ENCODE results near the gene SYTL1.
A peak's percentile ranks its signal among the peaks of the same experiment; 100 is the strongest.

Gene SYTL1, protein sequence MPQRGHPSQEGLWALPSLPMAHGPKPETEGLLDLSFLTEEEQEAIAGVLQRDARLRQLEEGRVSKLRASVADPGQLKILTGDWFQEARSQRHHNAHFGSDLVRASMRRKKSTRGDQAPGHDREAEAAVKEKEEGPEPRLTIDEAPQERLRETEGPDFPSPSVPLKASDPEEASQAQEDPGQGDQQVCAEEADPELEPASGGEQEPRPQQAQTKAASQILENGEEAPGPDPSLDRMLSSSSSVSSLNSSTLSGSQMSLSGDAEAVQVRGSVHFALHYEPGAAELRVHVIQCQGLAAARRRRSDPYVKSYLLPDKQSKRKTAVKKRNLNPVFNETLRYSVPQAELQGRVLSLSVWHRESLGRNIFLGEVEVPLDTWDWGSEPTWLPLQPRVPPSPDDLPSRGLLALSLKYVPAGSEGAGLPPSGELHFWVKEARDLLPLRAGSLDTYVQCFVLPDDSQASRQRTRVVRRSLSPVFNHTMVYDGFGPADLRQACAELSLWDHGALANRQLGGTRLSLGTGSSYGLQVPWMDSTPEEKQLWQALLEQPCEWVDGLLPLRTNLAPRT

DNA sequence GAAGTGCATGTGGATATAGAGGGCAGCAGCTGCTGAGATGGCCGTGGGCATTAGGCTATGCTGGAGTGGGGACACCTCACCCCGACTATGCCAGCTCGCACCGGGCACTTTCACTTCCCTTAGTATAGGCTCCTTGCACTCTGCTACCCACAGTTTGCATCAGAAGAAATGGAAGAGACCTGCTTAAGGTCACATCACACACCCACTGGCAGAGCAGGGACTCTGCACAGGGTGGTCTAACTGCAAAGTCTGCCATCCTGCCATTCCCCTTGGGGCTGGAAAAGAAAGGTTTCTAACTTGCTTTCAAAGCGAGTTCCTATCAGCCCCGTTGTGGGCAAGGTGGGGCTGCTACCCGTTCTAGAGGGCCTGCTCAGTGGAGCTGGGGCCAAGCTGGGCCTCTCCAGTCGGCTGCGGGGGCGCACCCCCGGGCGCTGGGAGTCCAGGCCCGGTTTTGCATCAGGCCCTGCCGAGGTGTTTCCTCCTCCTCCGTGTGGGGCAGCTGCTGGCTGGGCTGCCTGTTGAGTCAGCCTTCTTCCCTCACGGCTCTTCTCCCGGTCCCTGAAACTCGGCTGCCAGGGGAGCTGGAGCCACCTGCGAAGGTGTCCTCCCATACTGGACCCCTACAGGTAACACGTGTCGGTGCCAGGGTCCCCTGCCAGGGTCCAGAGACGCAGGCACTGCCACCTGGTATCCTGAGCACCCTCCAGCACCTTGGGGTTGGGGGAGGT is at the start of gene SYTL1:
SYTL1 (plus strand) TSS at position 498 of the 728 bp plus-strand sequence. CDS start 3,313 bp downstream, outside the sequence.
- no peak for DNase-seq (ENCODE audit: low spot score)

DNA sequence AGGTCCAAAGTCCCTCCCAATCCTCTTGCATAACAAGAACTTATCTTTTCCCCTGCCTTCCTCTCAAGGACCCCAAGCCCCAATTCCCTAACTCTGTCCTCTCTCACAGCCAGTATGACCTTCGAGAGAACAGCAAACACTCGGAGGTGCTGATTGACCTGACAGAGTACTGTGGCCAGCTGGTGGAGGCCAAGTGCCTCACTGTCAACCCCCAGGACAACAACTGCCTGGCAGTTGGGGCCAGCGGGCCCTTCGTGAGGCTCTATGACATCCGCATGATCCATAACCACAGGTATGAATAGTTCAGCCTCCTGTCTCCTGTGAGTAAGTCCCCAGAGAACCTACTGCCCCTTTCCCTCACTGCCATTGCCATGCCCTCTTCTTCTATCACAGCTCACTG is 49.7 kb upstream of the SYTL1 start:
- no peak for DNase-seq (ENCODE audit: low spot score)

DNA sequence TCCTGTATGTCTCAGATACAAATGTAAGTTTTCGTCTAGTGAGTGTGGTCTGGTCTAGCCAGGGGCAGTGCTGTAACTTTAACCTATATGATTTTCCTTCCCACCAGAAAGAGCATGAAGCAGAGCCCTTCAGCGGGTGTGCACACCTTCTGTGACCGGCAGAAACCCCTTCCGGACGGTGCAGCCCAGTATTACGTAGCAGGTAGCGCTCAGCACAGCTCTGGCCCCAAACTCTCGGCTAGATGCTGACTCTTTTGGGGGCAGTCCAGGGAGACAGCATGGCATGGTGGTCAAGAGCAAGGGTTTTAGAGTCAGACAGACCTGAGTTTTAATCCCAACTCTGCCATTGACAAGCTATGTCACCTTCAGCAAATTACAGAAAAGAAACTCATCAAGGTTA is 47.9 kb upstream of the SYTL1 start:
- no peak for DNase-seq (ENCODE audit: low spot score)

DNA sequence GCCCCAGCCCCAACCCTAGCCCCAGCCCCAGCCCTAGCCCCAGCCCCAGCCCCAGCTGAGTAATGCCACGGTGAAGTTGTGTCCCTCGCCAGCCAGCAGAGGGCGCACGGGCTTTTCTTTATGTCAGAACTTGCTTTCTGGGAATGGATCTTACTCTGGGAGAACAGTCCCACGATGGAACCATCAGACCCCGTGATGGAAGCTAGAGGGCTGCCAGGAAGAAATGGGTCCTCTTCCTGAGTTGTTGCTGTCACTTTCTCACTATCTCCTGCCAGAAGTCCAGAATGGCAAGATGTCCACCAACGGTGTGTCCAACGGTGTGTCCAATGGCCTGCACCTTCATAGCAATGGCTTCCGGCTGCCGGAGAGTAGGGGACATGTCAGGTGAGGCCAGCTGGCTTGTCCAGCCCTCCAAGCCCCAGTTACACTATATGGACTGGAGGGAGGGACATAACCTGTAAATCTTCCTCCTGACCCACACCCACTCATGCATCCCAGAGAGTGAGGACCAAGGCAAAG is 45.0 kb upstream of the SYTL1 start:
- peak; percentile 43 for DNase-seq (ENCODE audit: low spot score)

DNA sequence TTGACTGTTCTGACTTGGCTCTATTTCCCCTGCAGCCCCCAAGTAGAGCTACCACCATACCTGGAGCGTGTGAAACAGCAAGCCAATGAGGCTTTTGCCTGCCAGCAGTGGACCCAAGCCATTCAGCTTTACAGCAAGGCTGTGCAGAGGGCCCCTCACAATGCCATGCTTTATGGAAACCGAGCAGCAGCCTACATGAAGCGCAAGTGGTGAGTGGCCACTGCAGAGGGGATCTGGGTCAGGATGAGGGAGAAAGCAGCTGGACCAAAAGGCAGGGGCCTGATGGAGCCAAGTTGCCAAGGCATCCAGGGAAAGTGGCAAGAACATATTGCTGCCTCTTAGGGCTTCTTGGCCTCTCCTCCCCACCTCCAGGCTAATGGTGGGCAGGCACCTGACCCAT is 43.9 kb upstream of the SYTL1 start:
- no peak for DNase-seq (ENCODE audit: low spot score)

DNA sequence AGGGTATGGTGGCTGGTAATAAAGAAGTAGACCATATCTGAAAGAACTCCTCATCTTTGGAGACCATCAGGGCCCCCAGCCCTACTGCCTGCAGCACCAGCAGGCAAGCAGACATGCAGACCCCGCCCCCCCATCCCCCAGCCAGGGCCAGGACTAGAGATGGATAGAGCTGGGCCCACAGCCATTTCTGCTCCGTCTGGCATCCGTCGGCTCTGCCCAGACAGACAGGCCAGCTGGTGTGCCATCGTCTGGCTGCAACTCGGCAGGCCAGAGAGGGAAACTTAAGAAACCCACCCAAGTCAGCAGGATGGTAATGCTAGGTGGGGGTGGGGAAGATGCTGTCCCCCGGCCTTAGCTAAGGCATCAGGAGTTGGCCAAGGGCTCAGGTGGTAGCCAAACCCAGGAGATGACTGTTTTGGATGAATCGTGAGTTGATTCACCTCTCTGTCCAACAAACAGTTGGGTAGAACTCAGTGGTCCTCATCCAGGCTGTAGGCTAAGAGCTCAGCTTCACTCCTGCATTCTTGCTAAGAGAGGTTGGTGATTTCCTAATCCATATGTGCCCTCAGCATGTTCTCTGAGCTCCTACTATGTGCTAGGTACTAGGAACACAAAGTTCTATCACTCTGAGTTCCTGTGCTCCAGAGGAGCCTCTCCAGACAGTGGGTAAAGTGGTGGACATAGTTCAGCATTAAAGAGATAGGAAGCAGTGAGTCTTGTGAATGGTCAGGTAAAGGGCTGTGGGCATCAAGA is 43.0 kb upstream of the SYTL1 start:
- no peak for DNase-seq (ENCODE audit: low spot score)

DNA sequence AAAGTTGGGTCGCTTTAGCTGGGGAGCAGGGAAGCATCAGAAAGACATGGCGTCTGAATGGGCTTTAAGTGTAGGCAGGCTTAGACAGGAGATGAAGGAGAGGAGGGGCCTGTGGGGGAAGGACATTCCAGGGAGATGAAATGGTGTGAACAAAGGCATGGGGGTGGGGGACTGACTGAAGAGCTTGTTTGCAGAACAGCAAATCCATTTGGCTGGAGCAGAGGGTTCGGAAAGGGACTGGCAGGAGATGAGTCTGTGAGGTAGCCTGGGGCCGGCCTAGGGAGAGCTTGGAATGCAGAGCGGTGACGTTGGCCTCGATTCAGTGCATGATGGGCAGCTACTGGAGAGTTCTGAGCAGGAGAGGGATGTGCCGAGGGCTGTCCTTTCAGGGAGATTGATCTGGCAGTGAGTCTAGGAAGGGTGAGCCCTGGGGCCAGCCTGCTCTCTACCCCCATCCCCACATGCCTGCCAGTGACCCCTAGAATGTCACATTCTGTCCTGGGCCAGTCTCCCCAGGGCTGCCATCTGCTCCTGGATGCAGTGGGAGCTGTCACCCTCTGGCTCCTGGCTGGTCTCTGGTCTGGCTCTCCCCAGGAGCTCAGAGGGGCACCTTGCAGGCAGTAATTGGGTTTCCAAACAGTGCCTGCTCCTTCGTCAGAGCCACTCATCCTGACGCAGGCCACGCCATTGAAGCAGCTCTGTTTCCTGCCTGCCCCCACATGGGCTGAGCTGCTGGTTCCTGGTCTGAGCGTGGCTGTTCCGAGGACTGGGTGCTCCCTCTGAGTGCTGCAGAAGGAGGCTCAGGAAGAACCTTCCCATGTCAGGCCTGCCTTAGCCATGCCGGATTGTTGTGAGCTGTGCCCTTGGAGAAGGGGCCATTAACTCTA is 42.2 kb upstream of the SYTL1 start:
- no peak for DNase-seq (ENCODE audit: low spot score)

DNA sequence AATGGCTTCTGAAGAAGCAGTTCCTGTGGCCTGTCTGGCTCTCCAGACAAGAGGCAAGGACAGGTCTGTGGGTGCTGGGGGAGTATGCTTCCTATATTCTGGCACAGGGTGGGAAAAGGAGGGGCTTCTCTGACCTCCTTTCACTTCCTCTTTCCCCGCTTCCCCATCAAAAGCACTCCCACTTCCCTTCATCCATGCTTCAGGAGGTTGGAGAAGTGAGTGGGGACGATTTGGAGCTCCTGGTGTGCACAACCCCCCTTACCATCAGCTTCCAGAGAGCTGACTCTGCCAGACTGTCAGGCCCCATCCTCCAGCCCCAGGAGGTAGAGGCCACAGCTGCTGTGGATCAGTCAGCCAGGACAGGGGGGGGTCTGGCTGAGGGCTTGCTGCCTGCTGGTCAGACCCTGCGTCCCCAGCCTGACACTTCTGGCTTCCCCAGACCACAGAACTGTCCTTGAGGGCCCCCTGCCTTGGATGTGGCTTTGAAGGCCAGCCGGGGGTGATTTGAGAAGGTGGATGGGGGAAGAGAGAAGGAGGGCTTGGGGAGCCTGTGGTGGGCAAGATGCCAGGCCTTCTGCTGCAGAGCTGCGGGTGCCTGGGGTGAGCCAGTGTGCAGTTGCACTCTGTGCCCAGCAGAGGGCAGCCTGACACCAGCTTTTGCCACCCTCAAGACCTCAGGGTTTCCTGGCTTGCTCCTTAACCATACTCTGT is 41.3 kb upstream of the SYTL1 start:
- peak; percentile 74 for DNase-seq (ENCODE audit: low spot score)

DNA sequence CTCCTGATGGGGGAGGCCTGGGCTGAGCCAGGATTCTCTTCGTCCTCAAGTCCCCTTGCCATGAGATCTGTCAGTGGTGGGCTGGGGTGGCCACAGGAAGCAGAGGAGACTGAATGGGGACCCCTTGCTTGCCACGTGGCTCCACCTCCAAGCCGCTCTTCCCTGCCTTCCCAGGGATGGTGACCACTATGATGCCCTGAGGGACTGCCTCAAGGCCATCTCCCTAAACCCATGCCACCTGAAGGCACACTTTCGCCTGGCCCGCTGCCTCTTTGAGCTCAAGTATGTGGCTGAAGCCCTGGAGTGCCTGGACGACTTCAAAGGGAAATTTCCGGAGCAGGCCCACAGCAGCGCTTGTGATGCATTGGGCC is 40.8 kb upstream of the SYTL1 start:
- DNase-seq (ENCODE audit: low spot score), result no peak

DNA sequence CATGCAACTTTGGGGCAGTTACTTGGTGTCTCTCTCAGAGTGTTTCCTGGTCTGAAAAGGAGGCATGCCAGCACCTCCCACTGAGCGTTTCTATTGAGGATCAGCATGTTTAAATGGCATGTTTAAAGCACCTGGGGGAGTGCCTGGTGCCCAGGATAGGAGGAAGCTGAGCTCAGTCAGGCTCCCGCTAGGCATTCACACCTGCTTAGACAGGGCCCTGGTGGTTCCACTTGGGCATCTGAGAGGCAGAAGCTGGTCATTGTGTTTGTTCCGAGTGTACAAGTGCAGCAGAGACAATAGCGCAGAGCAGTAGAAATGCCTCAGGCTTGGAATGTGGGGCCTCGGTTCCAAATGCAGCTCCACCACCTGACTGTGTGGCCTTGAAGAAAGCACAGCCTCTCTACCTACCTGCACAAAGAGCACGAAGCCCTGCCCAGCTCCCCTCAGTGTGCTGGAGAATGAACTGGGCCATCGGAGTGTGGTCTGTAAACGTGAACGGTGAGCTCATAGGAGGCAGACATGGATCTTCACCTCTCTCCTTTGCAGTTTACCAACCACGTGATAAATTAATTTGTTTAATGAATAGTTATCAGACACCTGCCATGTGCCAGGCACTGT is 40.1 kb upstream of the SYTL1 start:
- DNase-seq (ENCODE audit: low spot score), result no peak

DNA sequence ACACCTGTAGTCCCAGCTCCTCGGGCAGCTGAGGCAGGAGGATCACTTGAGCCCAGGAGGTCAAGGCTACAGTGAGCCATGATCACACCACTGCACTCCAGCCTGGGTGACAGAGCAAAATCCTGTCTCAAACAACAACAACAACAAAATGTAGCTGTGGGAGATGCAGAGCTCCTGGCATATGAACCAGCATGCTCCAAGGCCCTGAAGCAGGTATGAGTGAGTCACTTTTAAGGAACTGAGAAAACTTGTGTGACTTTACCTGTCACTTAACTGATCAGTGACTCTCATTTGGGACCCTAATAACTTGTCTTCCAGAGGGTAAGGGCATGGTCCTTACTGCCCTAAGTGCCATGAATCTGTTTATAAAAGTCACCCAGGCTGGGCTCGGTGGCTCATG is 39.2 kb upstream of the SYTL1 start:
- DNase-seq (ENCODE audit: low spot score), result no peak

DNA sequence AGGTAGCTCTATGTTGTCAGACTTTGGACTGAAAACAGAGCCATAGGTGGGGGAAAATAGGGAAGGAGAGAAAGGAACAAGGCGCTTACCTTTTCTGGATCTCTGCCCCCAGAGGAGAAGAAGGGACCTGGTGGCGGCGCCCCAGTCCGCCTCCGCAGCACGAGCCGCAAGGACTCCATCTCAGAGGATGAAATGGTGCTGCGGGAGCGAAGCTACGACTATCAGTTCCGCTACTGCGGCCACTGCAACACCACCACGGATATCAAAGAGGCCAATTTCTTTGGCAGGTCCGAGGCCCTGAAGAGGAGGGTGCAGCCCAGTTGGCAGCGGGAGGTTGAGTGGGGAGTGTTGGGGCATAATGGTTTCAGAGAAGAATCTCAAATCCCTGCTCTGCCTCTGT is 38.3 kb upstream of the SYTL1 start:
- no peak for DNase-seq (ENCODE audit: low spot score)

DNA sequence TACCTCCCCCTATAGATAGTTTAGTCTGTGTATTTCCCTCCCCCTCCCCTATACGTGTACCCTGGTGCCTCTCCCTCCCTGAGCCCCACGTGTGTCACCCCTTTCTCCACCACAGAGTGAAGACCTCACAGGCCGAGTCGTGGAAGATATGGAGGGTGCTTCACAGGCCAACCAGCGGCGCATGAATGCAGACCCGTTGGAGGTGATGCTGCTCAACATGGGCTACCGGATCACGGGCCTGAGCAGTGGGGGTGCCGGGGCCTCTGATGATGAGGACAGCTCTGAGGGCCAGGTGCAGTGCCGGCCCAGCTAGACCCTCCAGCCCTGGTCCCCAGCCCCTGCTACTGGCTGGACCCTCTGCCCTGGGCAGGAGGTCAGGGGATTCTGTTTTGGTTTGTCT is 35.8 kb upstream of the SYTL1 start:
- no peak for DNase-seq (ENCODE audit: low spot score)

DNA sequence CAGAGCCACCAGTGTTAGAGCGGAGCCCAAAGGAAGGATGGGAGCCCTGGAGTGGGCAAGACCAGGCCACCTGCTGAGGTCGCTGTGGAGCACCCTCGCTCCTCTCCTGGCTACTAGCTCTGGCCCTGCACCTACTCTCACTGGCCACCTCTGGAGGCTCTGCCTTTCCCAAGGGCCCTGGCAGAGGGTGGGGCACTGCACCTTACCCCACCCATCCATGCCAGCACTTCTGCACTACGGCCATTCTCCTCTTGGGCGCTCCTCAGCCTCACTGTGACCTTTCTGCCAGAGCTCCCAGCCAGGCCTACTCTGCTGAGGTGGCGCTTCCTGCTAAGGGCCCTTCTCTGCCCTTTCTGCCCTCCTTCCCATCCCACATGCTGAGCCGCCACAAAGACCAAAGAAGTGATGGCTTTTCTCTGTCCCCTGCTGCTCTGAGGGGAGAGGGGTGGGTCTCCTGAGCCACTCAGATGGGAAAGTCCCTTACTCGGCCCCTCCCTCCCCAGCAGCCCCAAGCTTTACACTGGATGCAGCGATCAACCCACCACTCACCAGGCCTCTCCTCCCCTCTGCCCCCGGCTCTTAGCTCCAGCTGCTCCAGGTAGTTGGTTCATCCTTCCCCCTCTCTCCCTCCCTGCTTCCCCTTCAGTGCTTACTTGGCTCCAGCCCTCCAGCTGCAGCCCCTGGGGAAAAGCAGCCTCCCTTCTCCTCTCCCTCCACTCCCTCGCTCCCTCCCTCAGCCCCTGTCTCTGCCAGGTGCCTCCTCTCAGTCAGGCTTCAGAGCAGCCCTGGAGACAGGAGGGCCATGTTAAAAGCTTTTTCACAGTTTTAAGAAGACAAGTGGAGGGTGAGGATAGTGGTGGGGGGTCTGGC is 34.7 kb upstream of the SYTL1 start:
- no peak for DNase-seq (ENCODE audit: low spot score)

DNA sequence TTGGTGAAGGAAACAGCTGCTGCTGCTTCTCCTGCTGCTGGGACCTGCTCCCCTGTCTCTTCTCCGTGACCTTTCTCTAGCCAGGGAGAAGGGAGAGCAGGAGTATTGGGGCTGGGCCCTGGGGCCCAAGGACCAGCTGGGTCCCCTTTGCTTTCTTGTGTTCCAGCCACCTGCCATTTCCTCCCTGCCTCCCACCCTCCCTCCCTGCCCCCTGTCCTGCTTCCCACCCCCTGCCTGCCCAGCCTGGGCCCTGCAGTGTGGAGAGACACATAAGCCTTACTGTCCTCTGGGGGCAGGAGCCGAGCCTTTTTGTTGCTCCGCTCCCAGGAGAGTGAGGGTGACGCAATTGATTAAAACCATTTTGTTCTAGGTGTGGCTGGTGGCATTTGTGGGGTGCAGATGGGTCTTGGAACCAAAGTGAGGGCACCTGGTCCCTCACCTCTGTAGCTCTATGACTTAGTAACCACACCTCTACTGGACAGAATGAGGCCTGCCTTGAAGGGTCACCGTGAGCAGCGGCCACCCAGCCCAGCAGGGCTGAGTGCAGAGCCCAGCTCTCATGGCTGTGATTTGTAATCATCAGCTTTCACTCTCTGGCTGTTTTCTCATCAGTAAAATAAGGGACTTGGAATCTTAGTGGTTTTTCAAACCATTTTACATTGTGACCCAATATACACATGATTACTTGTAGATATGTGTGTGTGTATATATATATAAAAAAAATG is 33.8 kb upstream of the SYTL1 start:
- no peak for DNase-seq (ENCODE audit: low spot score)

DNA sequence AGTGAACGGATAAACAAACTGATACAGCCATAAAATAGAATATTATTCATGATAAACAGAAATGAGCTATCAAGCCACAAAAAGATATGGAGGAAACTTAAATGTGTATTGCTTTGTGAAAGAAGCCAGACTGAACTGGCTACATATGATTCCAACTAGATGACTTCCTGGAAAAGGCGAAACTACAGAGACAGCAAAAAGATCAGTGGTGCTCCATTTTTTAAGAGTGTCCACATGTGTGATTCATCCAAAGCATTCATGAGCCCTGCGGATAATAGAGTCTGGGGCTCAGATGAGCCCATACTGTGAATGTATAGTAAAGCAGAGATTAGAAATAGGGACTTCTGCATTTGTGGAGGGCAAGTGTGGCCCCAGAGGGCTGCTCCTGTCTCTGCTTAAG is 27.7 kb upstream of the SYTL1 start:
- no peak for DNase-seq (ENCODE audit: low spot score)

DNA sequence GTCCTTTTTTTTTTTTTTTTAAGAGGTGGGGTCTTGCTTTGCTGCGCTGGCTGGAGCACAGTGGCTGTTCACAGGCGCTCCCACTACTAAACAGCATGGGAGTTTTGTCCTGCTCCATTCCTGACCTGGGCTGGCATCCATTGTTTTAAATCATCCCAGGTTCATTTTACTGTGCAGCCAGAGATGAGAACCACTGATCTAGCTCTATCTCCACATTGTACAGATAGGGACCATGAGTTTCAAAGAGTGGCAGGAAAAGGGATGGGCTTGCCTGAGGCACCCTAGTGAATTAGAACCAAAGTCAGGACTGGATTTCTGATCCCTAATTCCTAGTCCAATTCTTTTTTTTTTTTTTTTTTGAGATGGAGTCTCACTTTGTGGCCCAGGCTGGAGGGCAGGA is 27.1 kb upstream of the SYTL1 start:
- no peak for DNase-seq (ENCODE audit: low spot score)

DNA sequence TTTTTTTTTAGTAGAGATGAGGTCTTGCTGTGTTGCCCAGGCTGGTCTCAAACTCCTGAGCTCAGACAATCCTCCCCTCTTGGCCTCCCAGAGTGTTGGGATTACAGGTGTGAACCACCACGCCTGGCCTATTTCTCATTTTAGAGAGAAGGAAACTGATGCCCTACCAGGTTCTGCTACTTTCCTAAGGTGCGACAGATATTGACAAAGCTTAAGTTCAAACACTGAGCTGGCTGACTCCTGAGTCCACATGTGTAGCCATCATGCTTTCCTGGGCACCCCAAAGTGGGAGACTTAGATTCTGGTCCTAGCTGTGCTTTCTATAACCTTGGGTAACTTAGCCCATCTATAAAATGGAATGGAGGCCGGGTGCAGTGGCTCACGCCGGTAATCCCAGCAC is 25.0 kb upstream of the SYTL1 start:
- DNase-seq (ENCODE audit: low spot score), result no peak

DNA sequence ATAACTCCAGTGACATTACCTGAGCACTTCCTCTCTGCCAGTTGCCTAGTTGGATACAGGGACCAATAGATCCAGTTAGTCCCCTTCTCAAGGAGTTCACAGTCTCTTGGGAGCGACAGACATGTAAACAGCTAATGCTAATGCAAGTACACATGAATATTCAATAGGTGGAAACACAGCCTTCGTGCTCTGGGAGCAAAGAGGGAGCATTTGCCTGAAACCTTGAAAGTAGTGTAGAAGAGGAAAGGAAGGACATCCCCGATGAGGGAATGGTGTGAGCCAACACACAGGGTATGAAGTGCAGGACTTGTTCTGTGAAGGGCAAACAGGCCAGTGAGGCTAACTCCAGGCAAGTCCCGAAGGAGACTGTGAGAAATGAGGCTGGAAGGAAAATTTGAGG is 23.7 kb upstream of the SYTL1 start:
- no peak for DNase-seq (ENCODE audit: low spot score)
